ENCODE measurements around the gene POMP.

DNA sequence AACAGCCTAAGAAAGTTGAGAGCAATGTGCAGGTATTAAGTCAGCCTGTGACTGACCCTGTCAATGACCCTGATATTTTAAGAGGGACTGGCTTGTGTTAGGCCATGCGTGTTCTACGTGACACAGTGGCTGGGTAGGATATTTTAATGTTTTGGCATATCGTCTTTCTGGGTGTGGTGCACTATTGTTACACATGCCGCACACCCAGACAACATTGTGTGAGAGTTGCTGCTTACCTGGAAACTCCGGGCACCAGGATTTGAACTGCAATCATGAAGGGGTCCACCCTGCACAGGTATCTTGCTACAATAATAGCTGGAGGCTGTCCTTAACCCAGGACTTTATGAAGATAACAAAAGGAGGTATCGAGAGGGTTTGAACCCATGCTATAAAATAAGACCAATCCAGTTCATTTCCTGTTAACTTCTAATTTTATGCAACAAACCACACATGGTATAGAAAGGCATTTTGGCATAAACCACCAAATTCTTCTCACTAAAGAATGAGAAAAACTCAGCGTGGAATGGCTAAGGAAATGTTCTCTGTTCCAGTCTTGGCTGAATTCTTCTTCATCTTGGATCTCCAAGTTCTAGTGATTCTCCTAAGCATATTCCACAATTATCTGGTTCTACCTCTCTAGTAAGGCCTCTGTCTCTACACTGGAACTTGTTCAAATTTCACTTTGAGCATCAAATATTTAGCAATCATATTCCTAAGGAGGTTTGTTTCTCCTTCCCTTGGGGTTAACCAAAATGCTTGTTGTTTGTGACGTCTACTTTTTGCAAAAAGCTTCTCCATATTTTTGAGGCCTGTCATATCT lies 38.7 kb upstream of the POMP start:
- TF ChIP-seq, protein P1, sequence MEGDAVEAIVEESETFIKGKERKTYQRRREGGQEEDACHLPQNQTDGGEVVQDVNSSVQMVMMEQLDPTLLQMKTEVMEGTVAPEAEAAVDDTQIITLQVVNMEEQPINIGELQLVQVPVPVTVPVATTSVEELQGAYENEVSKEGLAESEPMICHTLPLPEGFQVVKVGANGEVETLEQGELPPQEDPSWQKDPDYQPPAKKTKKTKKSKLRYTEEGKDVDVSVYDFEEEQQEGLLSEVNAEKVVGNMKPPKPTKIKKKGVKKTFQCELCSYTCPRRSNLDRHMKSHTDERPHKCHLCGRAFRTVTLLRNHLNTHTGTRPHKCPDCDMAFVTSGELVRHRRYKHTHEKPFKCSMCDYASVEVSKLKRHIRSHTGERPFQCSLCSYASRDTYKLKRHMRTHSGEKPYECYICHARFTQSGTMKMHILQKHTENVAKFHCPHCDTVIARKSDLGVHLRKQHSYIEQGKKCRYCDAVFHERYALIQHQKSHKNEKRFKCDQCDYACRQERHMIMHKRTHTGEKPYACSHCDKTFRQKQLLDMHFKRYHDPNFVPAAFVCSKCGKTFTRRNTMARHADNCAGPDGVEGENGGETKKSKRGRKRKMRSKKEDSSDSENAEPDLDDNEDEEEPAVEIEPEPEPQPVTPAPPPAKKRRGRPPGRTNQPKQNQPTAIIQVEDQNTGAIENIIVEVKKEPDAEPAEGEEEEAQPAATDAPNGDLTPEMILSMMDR (IDR thresholded peaks at IDR 0.05): no peak
- TF ChIP-seq BHLHE40 (IDR thresholded peaks at IDR 0.05; ENCODE audit: low read depth, low read length): no peak
- TF ChIP-seq EP300 (IDR thresholded peaks at IDR 0.05): no peak
- TF ChIP-seq POLR2A (IDR thresholded peaks at IDR 0.05; ENCODE audit: low read length): no peak
- TF ChIP-seq MAFK (IDR thresholded peaks at IDR 0.05; ENCODE audit: partially characterized antibody): no peak
- no peak for TF ChIP-seq RNF2 (IDR thresholded peaks at IDR 0.05; ENCODE audit: borderline replicate concordance, low read depth)
- TF ChIP-seq HDAC2 (IDR thresholded peaks at IDR 0.05): no peak
- no peak for TF ChIP-seq RFX5 (IDR thresholded peaks at IDR 0.05)
- no peak for TF ChIP-seq RAD21 (conservative IDR thresholded peaks at IDR 0.05 in 1 of 2, IDR thresholded peaks at IDR 0.05 in 1 of 2)
- no peak for TF ChIP-seq JUNB (IDR thresholded peaks at IDR 0.05)
- TF ChIP-seq ZSCAN20 (CRISPR knock-in tag; IDR thresholded peaks at IDR 0.05): no peak

All from A549 (cell line).